Islet of Langerhans (tissue), 1 donor: ENCODE measurements around the gene HELB.
"Not testable (repeated sequence)": the region's sequence is repeated elsewhere in the genome, so short reads cannot be mapped to it uniquely, and the experiment has no call there.

ENCODE experiments used
- FAIRE-seq: peaks from one replicate; lab custom pipeline; 2011; peaks lifted over from hg19 to GRCh38; lab: Jason Lieb, UNC

HELB gene

GRCh38 chr12:66303316-66303804 is 1.1 kb downstream of the HELB start:
- FAIRE-seq, result not testable (repeated sequence)

GRCh38 chr12:66304296-66304900 is 2.1 kb downstream of the HELB start:
- no peak for FAIRE-seq

- FAIRE-seq, result no peak
Measured at GRCh38 chr12:66309606-66310005, 7.3 kb downstream of the HELB start.

- no peak for FAIRE-seq
Measured at GRCh38 chr12:66312189-66312588, 9.9 kb downstream of the HELB start.

GRCh38 chr12:66314278-66314677 is 12.0 kb downstream of the HELB start:
- no peak for FAIRE-seq

- FAIRE-seq, result no peak
Measured at GRCh38 chr12:66319266-66319954, 17.1 kb downstream of the HELB start.

GRCh38 chr12:66320996-66321395 is 18.7 kb downstream of the HELB start:
- no peak for FAIRE-seq

- FAIRE-seq, result no peak
Measured at GRCh38 chr12:66321435-66321834, 19.1 kb downstream of the HELB start.

- FAIRE-seq, result no peak
Measured at GRCh38 chr12:66323017-66323416, 20.7 kb downstream of the HELB start.

- FAIRE-seq, result no peak
Measured at GRCh38 chr12:66329941-66330340, 27.6 kb downstream of the HELB start.

GRCh38 chr12:66331016-66331415 is 28.7 kb downstream of the HELB start:
- no peak for FAIRE-seq

GRCh38 chr12:66331814-66332213 is 29.5 kb downstream of the HELB start:
- FAIRE-seq, result no peak

GRCh38 chr12:66335746-66336145 is 33.5 kb downstream of the HELB start:
- no peak for FAIRE-seq

GRCh38 chr12:66337381-66338010 is 35.2 kb downstream of the HELB start:
- FAIRE-seq, result no peak

- FAIRE-seq, result no peak
Measured at GRCh38 chr12:66340131-66340530, 37.8 kb downstream of the HELB start.

- FAIRE-seq, result no peak
Measured at GRCh38 chr12:66341126-66341525, 38.8 kb downstream of the HELB start.

- FAIRE-seq, result no peak
Measured at GRCh38 chr12:66345212-66345611, 42.9 kb downstream of the HELB start.

- no peak for FAIRE-seq
Measured at GRCh38 chr12:66345956-66346355, 43.7 kb downstream of the HELB start.

GRCh38 chr12:66351301-66351700 is 49.0 kb downstream of the HELB start:
- no peak for FAIRE-seq

GRCh38 chr12:66352197-66352596 is 49.9 kb downstream of the HELB start:
- no peak for FAIRE-seq

GRCh38 chr12:66352899-66353298 is 50.6 kb downstream of the HELB start:
- FAIRE-seq, result no peak

- no peak for FAIRE-seq
Measured at GRCh38 chr12:66354291-66354690, 52.0 kb downstream of the HELB start.

- no peak for FAIRE-seq
Measured at GRCh38 chr12:66359300-66359699, 57.0 kb downstream of the HELB start.

GRCh38 chr12:66361703-66362102 is 59.4 kb downstream of the HELB start:
- no peak for FAIRE-seq
